ENCODE data around the gene P3H4.
A peak's percentile ranks its signal among the peaks of the same experiment; 100 is the strongest.

Gene P3H4

DNA sequence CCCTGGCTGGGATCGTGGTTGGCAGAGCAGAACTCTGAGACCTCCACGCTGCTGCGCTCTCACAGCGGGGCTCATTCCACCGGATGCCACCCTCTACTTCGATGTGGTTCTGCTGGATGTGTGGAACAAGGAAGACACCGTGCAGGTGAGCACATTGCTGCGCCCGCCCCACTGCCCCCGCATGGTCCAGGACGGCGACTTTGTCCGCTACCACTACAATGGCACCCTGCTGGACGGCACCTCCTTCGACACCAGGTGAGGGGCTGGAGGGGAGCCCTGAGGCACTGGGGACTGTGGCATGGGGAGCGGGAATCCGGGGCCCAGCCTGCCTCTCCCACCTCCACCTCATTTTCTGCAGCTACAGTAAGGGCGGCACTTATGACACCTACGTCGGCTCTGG lies 6.3 kb upstream of the P3H4 start:
- DNase-seq, result no peak

DNA sequence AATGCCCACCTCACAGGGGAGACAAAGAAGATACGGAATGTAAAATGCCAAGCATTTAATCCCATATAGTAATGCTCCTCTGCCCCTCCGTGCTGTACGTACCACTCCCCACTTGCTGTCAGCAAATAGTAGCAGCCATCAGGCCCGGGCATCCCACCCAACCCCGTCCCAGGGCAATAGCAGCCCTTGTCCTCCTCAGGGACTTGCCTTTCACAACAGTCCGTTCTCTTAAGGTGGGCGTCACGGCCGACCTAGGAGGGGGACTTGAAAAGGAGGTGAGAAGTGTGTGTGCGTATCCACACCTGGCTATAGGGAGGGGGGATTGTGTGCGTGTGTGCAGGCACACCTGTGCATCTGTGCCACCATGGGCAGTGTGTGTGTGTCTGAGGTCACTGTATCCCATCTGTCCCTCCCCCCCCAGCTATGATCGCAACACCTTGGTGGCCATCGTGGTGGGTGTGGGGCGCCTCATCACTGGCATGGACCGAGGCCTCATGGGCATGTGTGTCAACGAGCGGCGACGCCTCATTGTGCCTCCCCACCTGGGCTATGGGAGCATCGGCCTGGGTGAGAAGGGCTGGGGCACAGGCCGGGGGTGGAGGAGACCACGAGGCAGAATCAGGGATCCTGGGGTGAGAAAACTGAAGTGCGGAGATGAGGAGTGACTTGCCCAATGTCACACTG lies 5.0 kb upstream of the P3H4 start:
- DNase-seq, result no peak

DNA sequence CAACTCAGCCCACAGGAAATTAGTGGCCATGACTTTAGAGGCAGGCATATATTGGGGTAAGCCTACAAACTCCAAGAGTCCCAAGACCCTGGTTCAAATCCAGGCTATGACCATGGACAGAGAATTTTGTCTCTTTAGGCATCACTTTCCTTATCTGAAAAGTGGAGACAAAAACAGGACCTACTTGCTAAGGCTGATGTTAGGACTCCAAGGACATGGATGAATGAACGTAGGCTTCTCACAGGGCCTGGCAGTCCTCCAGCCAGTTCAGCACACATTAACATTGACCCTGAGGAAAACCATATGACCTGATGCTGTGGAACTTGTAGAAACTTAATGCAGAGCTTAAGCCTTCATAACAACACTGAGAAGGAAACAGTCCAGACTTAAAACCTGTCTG lies 2.4 kb upstream of the P3H4 start:
- no peak for DNase-seq

DNA sequence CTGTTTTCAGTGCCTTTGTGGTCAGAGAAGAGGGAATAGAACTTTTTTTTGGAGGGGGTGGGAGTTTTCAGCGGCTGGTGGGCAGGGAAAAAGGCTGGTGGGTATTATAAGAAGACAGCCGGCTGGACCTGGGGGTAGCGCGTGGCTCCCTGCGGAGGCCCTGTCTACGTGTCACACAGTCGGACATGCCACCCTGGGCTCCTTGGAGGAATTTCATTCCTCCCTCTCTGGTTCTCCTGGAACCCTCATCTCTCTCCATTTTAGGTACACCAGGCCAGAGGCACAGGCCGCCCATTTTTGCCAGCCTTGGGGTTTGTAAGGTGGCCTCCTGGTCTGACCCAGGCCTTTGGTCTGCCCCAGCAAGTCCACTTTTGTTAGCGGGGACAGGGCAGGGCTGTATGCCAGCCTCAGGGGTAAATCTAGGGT lies 2.0 kb upstream of the P3H4 start:
- no peak for DNase-seq

DNA sequence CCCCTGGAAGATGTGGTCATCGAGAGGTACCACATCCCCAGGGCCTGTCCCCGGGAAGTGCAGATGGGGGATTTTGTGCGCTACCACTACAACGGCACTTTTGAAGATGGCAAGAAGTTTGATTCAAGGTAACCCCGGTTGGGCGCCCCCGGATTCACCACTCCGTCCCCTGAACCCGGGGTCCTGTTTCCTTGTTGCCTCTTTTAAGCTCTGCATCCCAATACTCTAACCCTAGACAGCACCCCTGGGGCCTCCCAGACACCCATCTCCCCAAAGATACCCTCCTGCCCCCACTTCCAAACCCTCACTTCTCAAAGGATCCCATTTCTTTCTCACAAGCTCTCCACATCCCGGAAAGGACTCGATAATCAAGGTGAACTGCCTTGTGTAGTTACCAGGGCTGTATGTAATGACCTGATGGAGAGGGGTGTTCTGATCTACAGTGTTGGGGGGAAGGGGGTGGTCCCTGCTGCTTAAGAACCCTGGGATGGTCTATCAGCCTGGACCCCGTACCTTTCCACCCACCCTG lies 1.5 kb upstream of the P3H4 start:
- no peak for DNase-seq

DNA sequence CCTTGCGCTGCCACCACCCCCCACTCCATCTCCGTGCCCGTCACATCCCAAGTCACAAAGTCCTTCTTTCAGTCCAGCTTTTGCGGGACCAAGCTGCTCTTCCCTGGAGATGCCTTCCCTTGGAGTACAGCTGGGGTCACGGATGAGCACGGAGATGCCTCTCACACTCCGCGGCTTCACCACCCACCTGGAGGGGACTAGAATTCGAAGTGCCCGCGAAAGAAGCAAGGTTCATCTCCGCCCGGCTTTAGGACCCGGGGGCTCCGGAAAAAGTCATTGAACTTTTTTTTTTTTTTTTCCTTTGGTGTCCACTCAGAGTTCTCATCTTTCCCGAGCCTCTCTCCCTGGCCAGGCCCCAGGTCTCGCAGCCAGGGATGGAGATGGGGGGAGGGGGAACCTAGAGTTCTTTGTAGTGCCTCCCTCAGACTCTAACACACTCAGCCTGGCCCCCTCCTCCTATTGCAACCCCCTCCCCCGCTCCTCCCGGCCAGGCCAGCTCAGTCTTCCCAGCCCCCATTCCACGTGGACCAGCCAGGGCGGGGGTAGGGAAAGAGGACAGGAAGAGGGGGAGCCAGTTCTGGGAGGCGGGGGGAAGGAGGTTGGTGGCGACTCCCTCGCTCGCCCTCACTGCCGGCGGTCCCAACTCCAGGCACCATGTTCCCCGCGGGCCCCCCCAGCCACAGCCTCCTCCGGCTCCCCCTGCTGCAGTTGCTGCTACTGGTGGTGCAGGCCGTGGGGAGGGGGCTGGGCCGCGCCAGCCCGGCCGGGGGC lies 817 bp upstream of the P3H4 start, which contains the start of gene FKBP10:
Gene FKBP10, plus strand, starts transcription at position 624 of the 771 bp plus-strand sequence. Its CDS starts 31 bp downstream, at position 655.
- no peak for DNase-seq

DNA sequence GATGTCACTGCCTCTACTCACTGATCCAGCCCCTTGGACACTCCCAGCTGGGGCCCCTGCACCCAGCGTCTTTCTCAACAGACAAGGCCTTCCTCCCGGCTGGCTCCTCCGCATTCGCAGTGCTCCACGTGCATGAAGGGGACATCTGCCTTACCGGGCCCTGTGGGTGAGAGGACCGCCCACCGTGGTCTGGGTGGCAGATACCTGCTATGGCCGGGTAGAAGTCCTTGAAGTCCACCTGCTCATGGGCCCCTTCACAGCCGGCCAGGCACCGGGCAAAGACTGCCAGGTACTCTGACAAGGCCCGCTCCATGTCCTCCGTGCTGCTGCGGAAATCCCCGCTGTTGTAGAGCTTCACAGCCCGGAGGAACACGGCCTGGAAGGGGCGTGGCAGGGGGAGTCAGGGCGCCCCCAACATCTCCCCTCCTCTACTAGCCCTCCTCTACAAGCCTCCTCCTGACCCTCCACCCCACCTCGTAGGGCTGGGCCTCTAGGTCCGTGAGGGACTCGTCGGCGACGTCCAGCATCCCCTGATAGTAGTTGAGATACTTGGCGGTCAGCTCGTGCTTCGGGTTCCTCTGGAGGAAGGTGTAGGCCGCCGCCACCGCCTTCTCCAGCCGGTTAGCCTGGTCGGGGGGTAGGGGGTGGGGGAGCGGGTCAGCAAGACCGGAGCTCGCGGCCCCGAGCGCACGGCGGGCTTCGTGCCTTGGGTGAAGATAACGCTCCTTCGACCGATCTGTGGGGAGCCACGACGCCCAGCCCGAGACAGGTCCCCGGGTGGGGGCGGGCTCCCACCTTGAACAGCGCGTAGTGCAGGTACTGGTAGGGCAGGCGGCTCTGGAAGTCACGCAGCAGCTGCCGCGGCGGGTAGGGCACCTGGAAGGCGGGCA lies 845 bp downstream of the P3H4 start:
- no peak for DNase-seq

DNA sequence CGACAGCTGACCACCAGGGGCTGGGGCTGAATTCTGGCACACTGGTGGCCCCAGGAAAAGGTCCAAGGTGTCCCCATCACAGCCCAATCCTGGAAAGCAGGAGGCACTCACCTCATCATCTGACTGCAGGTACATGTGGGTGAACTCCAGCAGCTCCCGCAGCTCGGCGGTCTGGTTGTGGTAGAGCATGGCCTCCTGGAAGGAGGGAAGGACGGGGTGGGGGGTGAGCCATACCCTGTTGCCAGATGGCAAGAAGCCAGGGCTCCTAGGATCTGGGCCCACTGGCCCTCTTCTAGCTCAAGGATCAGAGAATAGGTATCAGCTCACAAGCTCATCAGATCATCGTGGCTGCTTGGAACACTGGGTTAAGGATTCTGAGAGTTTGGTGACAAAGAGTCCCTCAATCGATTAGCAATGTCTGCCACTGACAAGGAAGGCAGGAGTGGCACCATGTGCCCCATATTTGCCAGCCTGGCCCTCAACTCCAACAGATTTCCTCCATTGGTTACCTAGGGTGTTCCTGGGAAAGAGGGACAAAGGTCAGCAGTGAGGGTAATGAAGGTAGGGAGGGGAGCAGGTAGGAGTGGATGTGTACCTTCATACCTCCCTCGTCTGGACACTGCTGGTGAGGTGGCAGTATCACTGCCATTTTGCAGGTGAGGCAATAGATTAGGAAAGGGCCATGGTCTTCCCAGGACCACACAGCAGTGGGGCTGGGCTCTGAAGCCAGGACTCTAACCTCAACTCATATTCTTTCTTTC lies 4.9 kb downstream of the P3H4 start:
- DNase-seq, result no peak

DNA sequence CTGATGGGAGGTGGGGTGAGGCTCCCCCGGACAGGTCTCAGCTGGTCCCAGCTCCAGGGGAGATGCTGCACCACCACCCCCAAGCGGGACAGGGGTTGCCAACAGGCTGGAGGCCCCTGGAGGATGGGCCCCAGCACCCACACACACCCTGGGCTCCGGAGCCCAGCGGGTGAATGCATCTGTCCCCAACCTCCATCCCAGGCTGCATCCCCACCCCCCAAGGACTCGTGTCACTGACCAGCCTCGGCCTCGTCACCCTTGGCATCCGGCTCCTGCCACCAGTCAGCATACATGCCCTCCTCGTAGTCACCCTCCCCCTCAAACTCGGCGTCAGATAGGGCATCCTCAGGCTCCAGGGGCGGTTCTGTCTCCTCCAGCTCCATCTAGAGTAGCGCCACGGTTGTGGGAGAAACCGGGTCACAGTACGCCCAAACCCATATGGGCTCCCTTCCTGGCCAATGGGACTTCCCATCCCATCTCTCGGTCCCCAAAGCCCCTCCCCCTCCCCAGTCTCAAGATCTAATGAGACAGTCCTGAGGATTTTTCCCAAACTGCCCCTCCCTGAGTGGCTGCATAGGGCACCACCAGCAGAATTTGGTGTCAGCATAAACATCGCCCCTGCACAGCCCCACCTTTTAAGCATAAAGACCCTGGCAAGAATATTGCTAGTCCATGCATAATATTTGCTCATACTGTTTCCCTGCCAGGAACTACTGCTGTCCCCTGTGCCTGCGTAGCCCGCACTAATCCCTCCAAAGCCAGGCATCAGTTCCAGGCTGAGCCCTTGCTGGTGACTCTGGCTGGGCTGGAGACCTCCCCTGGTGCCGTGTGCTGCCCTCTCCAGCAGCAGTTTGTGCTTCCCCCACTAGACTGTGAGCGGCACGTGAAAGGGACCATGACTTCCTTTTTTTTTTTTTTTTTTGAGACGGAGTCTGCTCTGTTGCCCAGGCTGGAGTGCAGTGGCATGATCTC lies 8.4 kb downstream of the P3H4 start:
- DNase-seq, result no peak

DNA sequence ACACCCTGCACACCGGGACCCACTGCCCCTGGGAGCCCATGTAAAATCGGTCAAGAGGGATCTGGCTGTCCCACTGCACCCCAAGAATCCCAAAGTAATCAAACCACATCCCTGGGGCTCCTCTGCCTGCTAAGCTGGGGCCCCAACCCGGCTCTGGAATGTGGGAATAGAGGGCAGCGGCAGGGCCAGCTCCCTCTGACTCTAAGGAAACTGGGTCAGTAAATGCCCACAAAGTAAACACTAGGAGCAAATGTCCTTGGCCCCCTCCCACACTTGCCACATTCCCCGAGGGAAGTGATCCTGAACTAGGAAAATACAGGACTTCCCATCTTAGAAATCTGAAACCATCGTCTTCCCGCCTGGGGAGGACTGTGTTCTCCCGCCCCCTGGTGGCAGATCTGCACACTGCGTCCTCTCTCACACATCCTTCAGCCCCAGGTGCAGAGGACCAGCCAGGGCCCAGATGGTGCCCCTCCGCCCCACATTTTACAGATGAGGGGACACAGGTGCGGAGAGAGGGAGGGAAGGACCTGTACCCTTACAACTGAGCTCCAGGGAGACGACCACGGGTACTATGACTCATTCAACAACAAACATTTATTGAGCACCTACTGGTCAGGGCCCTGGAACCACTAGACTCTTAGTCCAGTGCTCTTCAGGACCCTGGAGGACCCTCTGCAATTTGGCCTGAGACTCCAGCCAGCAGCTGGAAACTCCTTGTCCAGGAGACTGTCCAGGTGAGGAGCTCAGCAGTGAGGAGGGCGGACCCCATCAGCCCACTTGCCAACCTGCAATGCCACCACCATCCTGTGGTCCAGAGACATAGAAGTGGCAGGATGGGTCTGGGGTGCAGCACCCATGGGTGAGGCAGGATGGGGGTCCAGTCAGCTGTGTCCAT lies 10.1 kb downstream of the P3H4 start:
- DNase-seq, result peak; percentile 56

DNA sequence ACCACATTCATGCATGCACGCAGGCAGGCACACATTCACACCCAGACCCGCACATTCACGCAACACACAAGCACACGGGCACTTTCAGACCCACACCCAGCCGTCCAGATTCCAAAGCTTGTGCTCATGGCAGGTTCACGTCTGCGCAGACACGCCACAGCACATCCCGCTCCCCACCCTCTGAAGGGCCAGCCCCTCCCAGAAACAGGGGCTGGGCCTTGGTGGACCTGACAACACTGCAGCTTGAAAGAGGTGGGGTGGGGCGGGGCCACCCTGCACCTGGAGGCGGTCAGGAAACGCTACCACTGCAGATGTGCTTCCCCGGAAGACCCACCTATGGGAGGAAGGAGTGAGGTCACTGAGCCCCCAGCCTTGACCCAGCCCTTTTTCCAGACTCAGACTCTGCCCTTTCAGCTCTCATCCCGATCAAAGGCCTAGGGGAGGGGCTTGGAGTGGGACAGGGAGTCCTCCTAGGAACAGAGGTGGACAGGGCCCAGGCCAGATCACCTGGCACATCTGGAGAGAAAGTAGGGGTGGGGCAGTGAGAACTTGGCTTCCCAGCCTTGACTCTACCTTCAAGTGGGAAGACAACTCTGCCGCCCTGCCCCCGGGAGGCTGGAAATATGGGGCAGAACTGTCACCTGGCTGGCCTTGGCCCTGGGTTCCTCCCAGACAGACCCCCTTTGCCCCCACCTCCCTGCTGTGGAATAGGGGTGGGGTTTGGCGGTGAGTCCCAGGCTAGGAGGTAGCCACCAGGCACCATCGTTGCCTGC lies 11.0 kb downstream of the P3H4 start:
- no peak for DNase-seq

DNA sequence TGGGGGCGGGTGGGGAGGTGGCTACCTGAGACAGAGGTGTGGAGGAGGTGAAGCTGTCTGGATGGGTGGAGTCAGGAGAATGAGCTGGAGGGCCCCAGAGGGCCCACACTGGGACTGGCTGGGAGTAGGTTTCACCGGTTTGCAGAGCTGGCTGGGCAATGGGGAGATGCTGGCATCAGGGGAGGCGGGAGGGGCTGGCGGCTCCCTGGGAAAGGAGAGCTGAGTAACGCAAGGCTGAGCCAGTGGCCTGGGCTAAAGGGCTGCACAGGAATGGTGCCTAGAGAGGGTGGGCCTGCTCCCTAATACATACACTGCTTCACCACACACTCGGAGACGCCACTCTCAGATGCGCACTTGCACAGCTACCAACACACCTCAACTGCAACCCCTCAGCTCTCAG lies 12.4 kb downstream of the P3H4 start:
- no peak for DNase-seq

DNA sequence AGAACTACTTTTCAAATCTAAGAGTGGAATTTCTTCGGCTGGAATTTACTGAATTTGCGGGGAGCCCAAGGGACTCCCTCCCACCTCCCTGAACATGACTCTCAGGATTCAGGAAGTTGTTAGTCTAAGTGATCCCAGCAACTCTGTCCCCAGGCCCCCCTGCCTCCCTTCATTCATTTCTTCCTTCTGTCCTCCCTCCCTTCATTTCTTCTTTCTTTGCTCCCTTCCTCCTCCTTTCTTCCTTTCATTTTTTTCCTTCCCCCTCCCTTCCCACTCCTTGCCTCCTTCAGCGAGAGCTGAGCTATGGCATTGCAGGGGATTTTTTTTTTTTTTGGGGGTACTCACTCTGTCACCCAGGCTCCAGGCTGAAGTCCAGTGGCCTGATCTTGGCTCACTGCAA lies 14.4 kb downstream of the P3H4 start:
- DNase-seq, result no peak

DNA sequence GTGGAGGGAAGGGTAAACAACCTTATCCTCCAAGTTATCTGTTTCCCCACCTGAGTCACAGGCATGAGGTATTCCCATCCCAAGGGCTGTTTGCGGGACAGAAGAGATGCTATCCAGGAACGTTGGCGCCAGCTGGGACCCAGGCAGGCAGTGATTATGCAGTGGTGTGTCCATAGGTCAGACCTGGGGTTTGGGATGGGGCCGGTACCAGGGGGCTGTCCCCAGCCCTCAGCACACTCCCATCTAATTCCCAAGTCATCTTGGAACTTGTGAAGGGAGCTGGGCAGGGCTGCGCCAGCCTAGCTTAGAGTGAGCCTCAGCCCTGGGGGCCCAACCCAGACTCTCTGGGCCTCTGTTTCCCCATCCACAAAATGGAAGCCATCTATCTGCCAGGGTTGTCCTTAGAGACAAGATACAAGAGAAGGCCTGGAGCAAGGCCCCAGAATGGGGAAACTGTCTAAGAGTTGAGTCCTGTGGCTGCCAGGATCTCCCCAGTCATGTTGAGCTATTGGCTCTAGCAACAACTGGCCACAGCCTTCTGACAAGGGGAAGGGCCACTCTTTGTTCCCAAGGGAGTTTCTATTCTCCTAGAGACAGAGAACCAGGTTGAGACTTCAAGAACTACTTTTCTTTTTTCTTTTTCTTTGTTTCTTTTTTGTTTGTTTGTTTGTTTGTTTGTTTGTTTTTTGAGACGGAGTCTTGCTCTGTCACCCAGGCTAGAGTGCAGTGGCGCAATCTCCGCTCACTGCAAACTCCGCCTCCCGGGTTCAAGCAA lies 15.4 kb downstream of the P3H4 start:
- no peak for DNase-seq

DNA sequence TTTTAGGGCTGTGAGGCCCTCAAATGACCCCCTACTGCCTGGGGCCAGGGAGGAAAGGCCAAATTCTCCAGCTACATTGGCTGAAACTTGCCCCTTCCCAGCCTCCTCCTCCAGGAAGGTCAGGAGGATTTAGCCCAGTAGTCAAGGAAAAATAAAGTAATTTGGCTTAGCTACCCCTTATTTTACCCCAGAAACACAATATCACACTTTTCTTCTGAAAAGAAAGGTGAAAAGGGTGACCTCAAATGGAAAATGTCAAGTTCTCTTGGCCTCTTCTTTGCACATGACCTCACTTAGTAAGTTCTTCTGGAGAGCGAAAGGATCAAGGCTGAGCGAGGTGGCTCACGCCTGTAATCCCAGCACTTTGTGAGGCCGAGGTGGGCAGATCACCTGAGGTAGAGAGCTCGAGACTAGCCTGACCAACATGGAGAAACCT lies 17.2 kb downstream of the P3H4 start:
- DNase-seq, result no peak

DNA sequence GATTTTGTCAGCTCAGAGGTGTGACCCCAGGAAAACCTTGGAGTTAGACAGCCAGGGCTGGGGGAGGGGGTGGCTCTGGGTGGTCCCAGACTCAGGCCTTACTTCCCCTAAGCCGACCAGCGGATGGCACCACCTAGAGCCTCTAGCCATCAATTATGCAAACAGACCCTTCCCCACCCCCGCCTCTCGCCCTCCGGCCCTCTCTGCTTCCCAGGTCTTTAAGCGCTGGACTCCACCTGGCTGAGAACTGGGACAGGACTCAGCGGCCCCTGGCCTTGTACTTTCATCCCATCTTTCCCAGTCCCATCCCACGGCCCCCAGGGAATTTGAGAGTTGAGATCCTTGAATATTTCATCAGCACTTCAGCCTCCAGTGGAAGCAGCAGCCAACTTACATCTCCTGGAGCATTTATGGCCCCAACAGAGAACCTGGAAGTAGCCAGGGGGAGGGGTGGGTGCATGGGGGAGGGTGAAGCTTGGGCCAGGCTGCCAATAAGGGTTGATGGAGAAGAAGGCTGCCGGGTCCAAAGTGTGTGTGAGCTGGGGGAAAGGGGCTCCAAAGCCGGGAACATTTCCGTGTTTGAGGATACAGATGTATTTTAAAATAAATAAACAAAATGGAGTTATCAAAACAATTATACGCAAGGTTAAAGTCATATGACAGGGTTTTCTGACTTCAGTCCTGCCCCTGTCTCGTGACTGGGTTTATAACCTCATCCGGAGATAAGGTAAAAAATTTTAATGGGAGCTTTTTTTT lies 17.8 kb downstream of the P3H4 start:
- DNase-seq, result no peak
